Heart right ventricle (tissue), 16 donors: Measurements from ENCODE around the gene FFAR1. TPM values are rescaled to one million over a fixed set of nuclear protein-coding genes. Genes with fewer than 3 reads are reported as not detected.

Experiments used
- ATAC-seq, 8 donors: fragments of 200-7000 bp; cut with Tn5 transposase; one replicate each; pipeline ENCODE4 v1.9.1; 2020; ENCODE audit warnings: mild to moderate bottlenecking in 8 of 8, moderate library complexity in 8 of 8, moderate number of reproducible peaks in 1 of 8
- DNase-seq, 2 donors: peaks; one replicate each; pipeline ENCODE4 v3.0.0-alpha.2; 2020
- H3K27ac ChIP-seq, 10 donors: fragments of 200-600 bp; sonication (generic) in 2 of 10; one replicate each; pipeline versions ENCODE4 v1.5.0 to v1.8.0; 2020 to 2022; ENCODE audit warnings: mild to moderate bottlenecking in 3 of 10
- H3K27me3 ChIP-seq, 7 donors: fragments of 200-600 bp; one replicate each; pipeline ENCODE4 v1.8.0; 2021 to 2022; ENCODE audit warnings: mild to moderate bottlenecking in 2 of 7
- H3K36me3 ChIP-seq, 9 donors: fragments of 200-600 bp; sonication (generic) in 1 of 9; one replicate each; pipeline versions ENCODE4 v1.5.0 to v1.8.0; 2020 to 2022; ENCODE audit warnings: mild to moderate bottlenecking in 2 of 9
- H3K4me1 ChIP-seq, 9 donors: fragments of 200-600 bp; sonication (generic) in 1 of 9; one replicate each; pipeline versions ENCODE4 v1.5.0 to v1.8.0; 2020 to 2022; ENCODE audit warnings: mild to moderate bottlenecking in 4 of 9
- H3K4me3 ChIP-seq, 10 donors: fragments of 200-600 bp; sonication (generic) in 2 of 10; one replicate each; pipeline versions ENCODE4 v1.5.0 to v1.8.0; 2020 to 2022; ENCODE audit warnings: mild to moderate bottlenecking in 7 of 10, moderate library complexity in 2 of 10
- H3K9me3 ChIP-seq, 11 donors: fragments of 200-600 bp in 10 of 11; sonication (generic) in 2 of 11; one replicate each; pipeline versions ENCODE4 v1.5.0 to v1.8.0; 2013 to 2022; ENCODE audit warnings: mild to moderate bottlenecking in 2 of 11, control low read depth in 1 of 11, moderate library complexity in 1 of 11
- CTCF ChIP-seq, 9 donors: fragments of 200-600 bp; sonication (generic) in 2 of 9; IDR thresholded peaks; one replicate each; pipeline versions ENCODE4 v1.5.0 to v1.8.0; 2021 to 2022; ENCODE audit warnings: antibody characterized with exemption in 9 of 9, mild to moderate bottlenecking in 5 of 9, moderate library complexity in 1 of 9
- WGBS, 2 donors: extraction: QIAGEN DNeasy Blood & Tissue Kit; methylation state at CpG; one replicate each; pipeline ENCODE4 v1.1.7; 2013; ENCODE audit warnings: inconsistent platforms in 1 of 2; 5-methylcytosine and 5-hydroxymethylcytosine counted together
- intact Hi-C, 10 donors: fragments of 100-400 bp; cut with DNase I; formaldehyde crosslinking; loops; one replicate each; pipeline versions ENCODE4 v1.11.1 to v1.14.2; 2022
- polyA plus RNA-seq, 2 donors: library from polyadenylated mRNA; stranded (reverse); fragments of 200-250 nt; gene quantifications; one replicate each; pipeline ENCODE4 v1.2.3, GENCODE V29; 2013
- total RNA-seq, 10 donors: library from RNA; stranded (reverse); fragmentation: NEBNext Ultra II Directional in 3 of 10; extraction: Animal tissue kit (Norgen Biotek cat#: 25700) in 3 of 10; gene quantifications; one replicate each; pipeline versions ENCODE4 v1.2.1 to v1.2.4, GENCODE V29; 2021 to 2023
- donor health status: Arrhythmogenic right ventricular cardiomyopathy.
- donor health status: ischemic (EF 13 %, LVEDD 7.1; RV severe dilation, severe dysfunction).
- donor health status: healthy with polysubstance abuse.
- donor health status: DM: no; HTN: yes; CAD: no.
- donor health status: DM: no; HTN: no; CAD: no.
- donor health status: ischemic (EF 25% LVEDD 6.9; RV normal size, moderate dysfunction).
- donor health status: ischemic (EF 25% LVEDD 5.7; RV mildly dilated, moderate dysfunction).
- donor health status: healthy.
- donor health status: DM: yes; HTN: yes; CAD: no.
- donor health status: Ischemic cardiomyopathy.
- donor health status: ischemic (EF 35%, LVEDD 5.7; RV mildly dilated, moderate dysfunction).
- donor health status: nonischemic (EF 11% LVEDD 7.7; RV severe dilation, severe dysfunction).
- donor health status: DM: yes; HTN: yes; CAD: no.
- donor health status: PGD.
- donor health status: ischemic (EF 29% LVEDD 5.4; RV normal size, mild dysfunction).
- donor health status: nonischemic (EF 23%, LVEDD 6.1; RV moderate dilation, normal function).

FFAR1 gene
- total and polyA plus RNA-seq, 12 donors, result not detected

- intact Hi-C loops, result no loop called here
- no peak for ATAC-seq
- peaks cover 0 to 13% (median 0%) of the 10 kb centered on the region in 9 donors for H3K4me1 ChIP-seq
- no peak for DNase-seq
- no peaks in the 10 kb centered on the region for H3K36me3 ChIP-seq
- no peak overlapping the region for H3K27ac ChIP-seq
- peaks cover 0 to 12% (median 0%) of the 10 kb centered on the region in 7 donors for H3K27me3 ChIP-seq
- TF ChIP-seq CTCF (IDR thresholded peaks at IDR 0.05), result no peak
- 90 to 93% methylated on average over 6 of the region's 6 CpGs for WGBS, 2 donors
- no peak overlapping the region for H3K4me3 ChIP-seq
- peaks cover 0 to 24% (median 6%) of the 10 kb centered on the region in 11 donors for H3K9me3 ChIP-seq
These were observed 34.2 kb downstream of the FFAR1 start for GRCh38 chr19:35381926-35382325.

GRCh38 chr19:35383536-35383935 is 35.8 kb downstream of the FFAR1 start:
- intact Hi-C loops, result no loop called here
- no peak for TF ChIP-seq CTCF (IDR thresholded peaks at IDR 0.05)

GRCh38 chr19:35388277-35389054 is 40.8 kb downstream of the FFAR1 start:
- Histone ChIP-seq H3K4me1 (no peaks in the 10 kb centered on the region), H3K27me3 (peaks cover 0 to 4% (median 0%) of the 10 kb centered on the region in 7 donors), H3K4me3 (no peak overlapping the region), H3K27ac (no peak overlapping the region), H3K9me3 (peaks cover 0 to 26% (median 6%) of the 10 kb centered on the region in 11 donors), H3K36me3 (no peaks in the 10 kb centered on the region)
- TF ChIP-seq CTCF (IDR thresholded peaks at IDR 0.05), result no peak
- intact Hi-C loops, result no loop called here
- no peak for ATAC-seq
- no peak for DNase-seq
- WGBS, 2 donors, result 91 to 94% methylated on average over 6 of the region's 6 CpGs

More at GRCh38 chr19:35383536-35383935, 35.8 kb downstream of the FFAR1 start:
- H3K27ac ChIP-seq, result no peak overlapping the region
- peaks cover 0 to 12% (median 0%) of the 10 kb centered on the region in 7 donors for H3K27me3 ChIP-seq
- WGBS, 2 donors, result 92 to 100% methylated on average over 2 of the region's 2 CpGs
- peaks cover 0 to 13% (median 0%) of the 10 kb centered on the region in 9 donors for H3K4me1 ChIP-seq
- H3K4me3 ChIP-seq, result no peak overlapping the region
- no peak for ATAC-seq
- H3K36me3 ChIP-seq, result no peaks in the 10 kb centered on the region
- H3K9me3 ChIP-seq, result peaks cover 0 to 26% (median 6%) of the 10 kb centered on the region in 11 donors
- DNase-seq, result no peak

GRCh38 chr19:35389192-35389861 is 41.6 kb downstream of the FFAR1 start:
- ATAC-seq, result no peak
- H3K36me3 ChIP-seq, result no peaks in the 10 kb centered on the region
- H3K27ac ChIP-seq, result no peak overlapping the region
- H3K4me1 ChIP-seq, result no peaks in the 10 kb centered on the region
- no peak for DNase-seq
- no peak for TF ChIP-seq CTCF (IDR thresholded peaks at IDR 0.05)
- H3K9me3 ChIP-seq, result peaks cover 0 to 26% (median 6%) of the 10 kb centered on the region in 11 donors
- WGBS, 2 donors, result 76 to 85% methylated on average over 6 of the region's 6 CpGs
- no peaks in the 10 kb centered on the region for H3K27me3 ChIP-seq
- intact Hi-C loops, result no loop called here
- H3K4me3 ChIP-seq, result no peak overlapping the region
